ES-I3 (cell line): ENCODE results near the gene SLC16A10.
"Not testable (repeated sequence)": the region's sequence is repeated elsewhere in the genome, so short reads cannot be mapped to it uniquely, and the experiment has no call there.

ENCODE experiments used
- H3K36me3 ChIP-seq: 2 replicates; pipeline ENCODE4 v1.6.1; 2013; ENCODE audit warnings: mild to moderate bottlenecking, low read length, control low read depth, moderate library complexity; ENCODE audit not compliant: insufficient read depth
- H3K4me1 ChIP-seq: 2 replicates; pipeline ENCODE4 v1.6.1; 2013; ENCODE audit warnings: mild to moderate bottlenecking, control low read depth, low read length; ENCODE audit not compliant: insufficient read depth
- H3K9ac ChIP-seq: 2 replicates; pipeline ENCODE4 v1.6.1; 2013; ENCODE audit warnings: low read depth, mild to moderate bottlenecking, low read length, moderate library complexity
- H3K9me3 ChIP-seq: 2 replicates; pipeline ENCODE4 v1.6.1; 2013; ENCODE audit warnings: mild to moderate bottlenecking, low read length, moderate library complexity; ENCODE audit not compliant: control insufficient read depth, insufficient read depth

The SLC16A10 gene

DNA sequence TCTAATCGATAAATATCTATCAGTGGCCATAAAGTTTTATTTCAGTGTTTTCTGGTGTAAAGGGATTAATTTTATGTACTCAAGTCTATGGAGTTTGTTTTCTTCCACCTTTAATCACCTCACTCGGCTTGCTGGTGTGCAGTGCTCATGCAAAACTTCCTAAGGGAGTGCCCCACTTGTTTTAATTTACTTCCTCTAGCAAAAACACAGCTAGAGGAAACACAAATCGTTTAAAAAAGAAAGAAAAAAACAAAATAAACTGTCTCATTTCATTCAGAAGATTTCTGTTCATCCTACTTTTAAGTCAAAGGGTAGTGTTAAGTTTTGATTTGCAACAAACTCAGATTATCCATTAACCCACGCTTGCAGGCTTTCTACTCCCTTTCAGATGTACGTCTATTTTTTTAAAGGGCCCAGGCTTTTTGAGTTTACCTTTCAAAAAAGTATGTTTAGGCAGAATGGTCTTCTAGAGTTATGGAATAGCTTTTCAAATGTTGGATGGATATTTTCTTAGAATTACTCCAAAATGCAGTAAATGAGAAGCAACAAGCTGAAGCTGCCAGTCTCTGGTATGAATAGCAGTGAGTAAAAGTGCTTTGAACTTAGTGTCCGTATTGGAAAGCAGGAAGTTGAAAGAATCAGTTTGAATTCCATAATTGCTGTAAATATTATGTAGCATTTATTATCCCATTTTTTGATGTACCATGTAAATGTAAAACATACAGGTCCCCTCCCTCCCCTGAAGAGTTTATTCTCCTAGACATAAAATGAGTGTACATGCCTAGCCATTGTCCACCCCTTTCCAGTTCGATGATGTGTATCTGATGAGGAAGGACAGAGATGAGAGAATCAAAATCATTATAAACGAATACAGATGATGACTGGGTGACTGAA, 113.3 kb downstream of the SLC16A10 start:
- H3K9me3 ChIP-seq: no peaks in the 10 kb centered on the region
- H3K4me1 ChIP-seq: no peaks in the 10 kb centered on the region
- no peaks in the 10 kb centered on the region for H3K36me3 ChIP-seq
- H3K9ac ChIP-seq: no peak overlapping the region

DNA sequence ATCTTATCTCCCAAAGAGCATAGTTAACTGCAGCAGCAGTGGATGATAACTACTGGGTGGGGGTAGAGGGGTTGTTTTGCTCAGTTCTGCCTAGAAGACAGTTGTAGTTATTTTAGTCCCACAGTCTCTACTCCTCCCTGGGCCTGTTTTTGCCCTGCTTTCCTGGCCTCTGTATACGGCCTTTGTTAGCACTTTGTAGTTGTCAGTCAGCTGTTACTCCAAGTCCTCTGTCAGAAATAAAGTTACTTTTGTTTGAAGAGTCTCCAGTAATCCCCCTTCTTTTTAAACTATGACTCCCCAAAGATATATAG, 113.9 kb downstream of the SLC16A10 start:
- Histone ChIP-seq H3K9me3 (no peaks in the 10 kb centered on the region), H3K9ac (no peak overlapping the region), H3K36me3 (no peaks in the 10 kb centered on the region), H3K4me1 (no peaks in the 10 kb centered on the region)

DNA sequence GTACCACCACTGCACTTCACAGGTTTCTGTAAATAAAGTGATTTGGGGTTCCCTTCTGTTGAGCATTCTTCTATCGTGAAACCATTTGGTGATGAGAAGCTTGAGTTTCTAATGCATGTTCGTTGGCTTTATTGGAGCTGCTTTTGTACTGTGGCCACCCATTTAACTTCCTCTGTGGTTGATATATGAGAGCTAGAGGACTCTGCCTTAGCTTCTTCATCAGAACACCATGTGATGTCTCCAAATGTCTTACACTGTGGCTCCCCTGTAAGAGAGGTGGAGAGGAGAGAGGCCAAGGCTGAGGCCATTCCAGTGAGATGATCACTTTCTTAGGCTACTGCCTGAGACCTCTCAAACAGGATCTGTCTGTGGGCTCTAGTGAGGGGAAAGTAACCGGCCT, 114.5 kb downstream of the SLC16A10 start:
- Histone ChIP-seq H3K4me1 (no peaks in the 10 kb centered on the region), H3K9me3 (no peaks in the 10 kb centered on the region), H3K36me3 (no peaks in the 10 kb centered on the region), H3K9ac (no peak overlapping the region)

DNA sequence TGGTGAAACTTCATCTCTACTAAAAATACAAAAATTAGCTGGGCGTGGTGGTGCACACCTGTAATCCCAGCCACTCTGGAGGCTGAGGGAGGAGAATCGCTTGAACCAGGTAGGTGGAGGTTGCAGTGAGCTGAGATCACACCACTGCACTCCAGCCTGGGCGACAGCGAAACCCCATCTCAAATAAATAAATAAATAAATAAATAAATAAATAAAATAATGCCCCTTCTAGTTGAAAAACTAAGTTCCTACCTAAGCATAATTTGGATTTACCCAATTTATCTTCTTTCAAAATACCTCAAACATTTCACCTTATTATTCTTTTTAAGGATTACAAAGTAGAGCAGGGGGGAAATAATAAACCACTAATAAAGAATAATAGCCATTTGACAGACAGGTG, 116.2 kb downstream of the SLC16A10 start:
- not testable (repeated sequence) for H3K4me1 ChIP-seq, H3K36me3 ChIP-seq, H3K9ac ChIP-seq, H3K9me3 ChIP-seq

DNA sequence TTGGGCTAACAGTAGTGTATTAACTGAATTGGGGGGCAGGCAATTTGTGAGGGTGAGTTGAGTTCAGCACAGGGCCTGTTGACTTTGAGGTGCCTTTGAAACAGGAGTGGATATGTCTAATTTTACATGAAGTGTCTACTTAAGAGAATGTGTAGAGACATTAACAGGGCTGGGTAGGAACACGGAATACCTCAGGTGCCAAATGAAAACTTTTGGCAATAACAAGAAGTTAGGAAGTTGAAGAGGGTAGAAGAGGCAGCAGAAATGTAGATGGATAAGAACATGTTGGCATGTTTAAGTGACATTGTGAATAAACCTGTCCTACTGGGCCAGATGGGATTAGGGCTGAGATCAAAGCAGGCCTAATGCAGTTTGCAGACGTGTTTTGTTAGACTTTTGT, 117.0 kb downstream of the SLC16A10 start:
- no peaks in the 10 kb centered on the region for H3K9me3 ChIP-seq
- H3K4me1 ChIP-seq: no peaks in the 10 kb centered on the region
- H3K36me3 ChIP-seq: no peaks in the 10 kb centered on the region; the same call in 1 of the 2 replicates
- H3K9ac ChIP-seq: no peak overlapping the region

DNA sequence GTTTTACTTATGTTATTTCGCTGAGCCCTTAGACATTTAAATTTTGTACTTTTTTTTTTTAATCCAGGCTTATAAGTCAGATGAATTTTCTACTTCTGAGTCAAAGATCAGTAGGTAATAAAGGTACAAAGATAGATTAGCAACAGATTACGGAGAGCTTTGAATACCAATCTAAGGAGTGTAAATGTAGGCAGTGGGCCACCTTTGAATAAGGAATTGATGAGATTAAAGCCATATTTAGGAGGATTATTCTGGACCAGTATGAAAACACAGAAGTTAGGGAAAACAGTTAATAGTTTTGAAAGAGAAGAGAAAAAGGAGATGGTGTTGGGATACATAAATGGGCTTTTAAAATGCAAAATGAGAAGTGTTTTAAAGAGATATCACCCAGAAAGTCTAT, 117.6 kb downstream of the SLC16A10 start:
- H3K9ac ChIP-seq: no peak overlapping the region
- H3K4me1 ChIP-seq: no peaks in the 10 kb centered on the region
- H3K9me3 ChIP-seq: no peaks in the 10 kb centered on the region
- no peaks in the 10 kb centered on the region; the same call in 1 of the 2 replicates for H3K36me3 ChIP-seq

DNA sequence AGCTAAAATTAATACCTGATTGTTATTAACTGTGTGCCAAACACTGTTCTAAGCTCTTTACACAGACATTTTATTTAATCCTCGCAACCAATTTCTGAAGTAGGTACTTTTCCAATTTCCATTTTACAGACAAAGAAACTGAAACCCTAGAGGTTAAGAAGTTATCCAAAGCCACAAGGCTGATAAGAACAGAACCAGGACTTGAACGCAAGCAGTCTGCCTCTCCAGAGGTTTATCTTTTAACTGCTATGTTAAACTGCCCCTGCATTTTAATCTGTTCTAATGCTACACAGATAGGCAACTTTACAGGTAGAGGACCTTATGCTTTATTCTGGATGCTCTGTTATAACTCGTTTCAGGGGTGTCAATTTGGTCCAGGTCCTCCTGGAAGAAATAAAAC, 118.2 kb downstream of the SLC16A10 start:
- Histone ChIP-seq H3K9me3 (no peaks in the 10 kb centered on the region), H3K4me1 (peaks cover 2% of the 10 kb centered on the region; the same call in 1 of the 2 replicates), H3K36me3 (no peaks in the 10 kb centered on the region; the same call in 1 of the 2 replicates), H3K9ac (no peak overlapping the region)

DNA sequence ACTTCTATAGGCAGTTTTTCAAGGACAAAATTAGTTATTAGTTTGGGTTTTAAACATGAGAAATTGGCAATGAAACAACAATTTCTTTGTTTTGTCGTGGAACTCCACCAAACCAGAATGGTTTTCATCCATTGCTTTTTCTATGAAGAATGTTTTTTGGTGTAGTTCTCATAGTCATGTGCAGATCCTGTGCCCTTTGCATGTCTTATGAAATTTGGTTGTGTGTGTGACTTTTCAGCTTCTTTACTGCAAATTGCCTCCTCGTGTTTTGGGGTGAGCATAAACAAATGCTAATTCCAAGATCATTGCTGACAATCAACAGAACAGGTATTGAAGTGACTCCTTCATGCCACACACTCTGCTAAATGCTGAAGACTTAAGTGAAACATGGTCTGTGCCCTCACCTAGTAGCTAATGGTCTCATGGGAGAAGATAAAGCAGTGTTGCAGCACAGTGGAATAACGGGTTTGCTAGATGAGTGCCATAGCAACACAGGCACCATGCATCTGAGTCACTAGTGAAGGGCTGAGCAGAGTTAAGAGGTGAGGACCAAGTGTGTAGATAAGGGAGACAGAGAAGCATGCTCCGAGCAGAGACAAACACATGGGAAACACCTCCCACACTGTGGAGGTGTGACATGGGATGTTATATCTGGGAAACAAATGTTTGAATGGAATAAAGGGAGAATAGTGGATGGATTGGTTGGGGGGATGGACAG, 120.0 kb downstream of the SLC16A10 start:
- Histone ChIP-seq H3K9ac (no peak overlapping the region), H3K36me3 (no peaks in the 10 kb centered on the region; the same call in 1 of the 2 replicates), H3K9me3 (no peaks in the 10 kb centered on the region), H3K4me1 (peaks cover 2% of the 10 kb centered on the region; the same call in 1 of the 2 replicates)

DNA sequence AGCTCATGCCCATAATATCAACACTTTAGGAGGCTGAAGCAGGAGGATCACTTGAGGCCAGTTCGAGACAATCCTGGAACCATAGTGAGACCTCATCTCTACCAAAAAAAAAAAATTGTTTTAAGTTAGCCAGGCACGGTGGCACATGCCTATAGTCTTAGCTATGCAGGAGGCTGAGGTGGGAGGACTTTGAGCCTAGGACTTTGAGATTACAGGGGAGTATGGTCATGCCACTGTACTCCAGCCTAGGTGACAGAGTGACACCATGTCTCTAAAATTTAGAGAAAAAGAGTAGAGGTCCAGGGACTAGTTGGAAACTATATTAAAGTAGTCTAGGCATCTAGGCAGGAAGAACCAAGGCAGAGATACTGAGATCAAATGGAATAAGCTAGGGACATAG, 121.6 kb downstream of the SLC16A10 start:
- Histone ChIP-seq H3K36me3 (no peaks in the 10 kb centered on the region; the same call in 1 of the 2 replicates), H3K9me3 (no peaks in the 10 kb centered on the region), H3K4me1 (peaks cover 2% of the 10 kb centered on the region; the same call in 1 of the 2 replicates), H3K9ac (no peak overlapping the region)

DNA sequence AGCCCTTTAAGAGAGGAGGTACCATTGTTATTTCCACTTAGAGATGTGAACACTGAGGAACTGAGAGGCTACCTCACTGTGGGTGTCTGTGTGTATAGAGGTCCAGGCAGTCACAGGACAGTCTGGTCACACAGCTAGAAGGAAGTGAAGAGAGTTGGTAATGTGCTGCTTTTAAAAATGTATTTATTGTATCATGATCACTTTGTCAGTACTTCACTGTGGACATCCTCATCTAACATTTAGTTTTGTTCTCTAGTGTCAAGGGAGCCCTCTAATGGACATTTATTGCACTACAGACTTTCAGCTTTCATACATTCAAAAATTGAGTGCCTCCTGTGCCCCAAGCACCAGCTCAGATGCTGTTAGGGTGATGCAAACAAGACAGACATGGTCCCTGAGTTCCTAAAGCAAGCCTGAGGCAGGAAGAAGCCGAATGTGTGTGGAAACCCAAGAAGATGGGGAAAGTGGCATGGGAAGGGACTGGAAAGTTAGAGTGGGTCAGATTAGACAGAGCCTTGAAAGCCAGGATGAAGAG, 123.0 kb downstream of the SLC16A10 start:
- H3K36me3 ChIP-seq: no peaks in the 10 kb centered on the region; the same call in 1 of the 2 replicates
- H3K9ac ChIP-seq: no peak overlapping the region
- H3K4me1 ChIP-seq: peaks cover 2% of the 10 kb centered on the region; the same call in 1 of the 2 replicates
- H3K9me3 ChIP-seq: no peaks in the 10 kb centered on the region

DNA sequence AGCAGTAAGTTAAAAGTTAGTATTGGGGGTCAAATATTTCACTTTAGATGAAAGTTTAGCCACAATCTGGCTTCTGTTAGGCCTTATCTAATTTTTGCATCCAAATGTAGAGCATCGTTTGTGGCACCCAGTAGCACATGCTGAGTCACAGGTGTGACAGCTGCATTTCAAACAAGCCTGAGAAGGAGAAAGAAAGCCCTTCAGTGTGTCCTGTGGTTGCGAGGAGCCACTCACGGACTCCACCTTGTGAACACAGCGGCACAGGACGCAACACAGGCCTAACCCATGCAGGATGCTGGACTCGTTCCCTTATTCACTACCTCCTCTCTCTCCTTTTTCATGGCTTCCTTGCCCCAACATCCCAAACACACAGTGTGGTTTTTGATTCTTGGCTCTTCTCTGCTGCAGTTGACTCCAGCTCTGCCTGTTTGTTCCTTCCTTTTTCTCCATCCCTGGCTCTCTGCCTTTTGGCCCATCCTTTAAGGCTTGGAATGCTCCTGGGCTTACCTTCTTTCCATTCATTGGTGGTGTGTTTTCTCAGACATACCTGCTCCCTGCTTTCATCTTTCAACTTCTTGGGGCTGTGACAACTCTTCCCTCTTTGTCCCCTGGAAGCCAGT, 124.2 kb downstream of the SLC16A10 start:
- H3K9ac ChIP-seq: no peak overlapping the region
- H3K36me3 ChIP-seq: no peaks in the 10 kb centered on the region; the same call in 1 of the 2 replicates
- H3K4me1 ChIP-seq: peaks cover 2% of the 10 kb centered on the region; the same call in 1 of the 2 replicates
- H3K9me3 ChIP-seq: no peaks in the 10 kb centered on the region

DNA sequence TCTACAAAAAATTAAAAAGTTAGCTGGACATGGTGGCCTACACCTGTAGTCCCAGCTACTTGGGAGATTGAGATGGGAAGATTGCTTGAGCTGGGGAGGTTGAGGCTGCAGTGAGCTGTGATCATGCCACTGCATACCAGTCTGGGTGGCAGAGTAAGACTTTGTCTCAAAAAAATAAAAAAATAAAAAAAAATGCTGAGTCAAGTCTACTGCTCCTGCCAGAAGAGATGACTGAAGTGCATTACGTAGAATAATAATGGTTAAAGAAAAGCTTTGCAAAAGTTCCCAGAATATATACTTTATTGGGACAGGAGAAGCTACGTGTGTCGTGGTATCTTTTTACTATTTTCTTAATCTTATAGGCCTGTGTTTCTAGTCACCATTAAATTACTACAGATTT, 125.3 kb downstream of the SLC16A10 start:
- Histone ChIP-seq H3K9me3 (no peaks in the 10 kb centered on the region), H3K9ac (no peak overlapping the region), H3K36me3 (no peaks in the 10 kb centered on the region), H3K4me1 (peaks cover 2% of the 10 kb centered on the region; the same call in 1 of the 2 replicates)

DNA sequence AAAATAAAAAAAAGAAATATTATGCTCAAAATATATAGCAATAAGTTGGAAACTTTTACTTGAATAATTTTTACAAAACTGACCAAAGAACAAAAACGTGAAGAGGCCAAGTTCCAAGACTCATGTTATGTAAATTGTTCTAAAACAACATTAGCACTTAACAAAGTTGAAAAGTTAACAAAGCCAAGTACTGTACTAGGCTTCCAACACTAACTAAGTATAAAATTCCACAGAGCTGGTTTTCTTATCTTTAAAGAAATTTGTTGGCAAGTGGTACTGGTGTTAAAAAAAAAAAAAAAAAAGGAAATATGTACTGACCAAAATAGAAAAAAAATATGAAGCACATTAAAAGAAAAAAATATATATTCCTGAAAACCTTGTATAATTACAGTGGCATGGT, 127.8 kb downstream of the SLC16A10 start:
- H3K4me1 ChIP-seq: peaks cover 2% of the 10 kb centered on the region; the same call in 1 of the 2 replicates
- no peak overlapping the region for H3K9ac ChIP-seq
- no peaks in the 10 kb centered on the region for H3K9me3 ChIP-seq
- H3K36me3 ChIP-seq: no peaks in the 10 kb centered on the region

DNA sequence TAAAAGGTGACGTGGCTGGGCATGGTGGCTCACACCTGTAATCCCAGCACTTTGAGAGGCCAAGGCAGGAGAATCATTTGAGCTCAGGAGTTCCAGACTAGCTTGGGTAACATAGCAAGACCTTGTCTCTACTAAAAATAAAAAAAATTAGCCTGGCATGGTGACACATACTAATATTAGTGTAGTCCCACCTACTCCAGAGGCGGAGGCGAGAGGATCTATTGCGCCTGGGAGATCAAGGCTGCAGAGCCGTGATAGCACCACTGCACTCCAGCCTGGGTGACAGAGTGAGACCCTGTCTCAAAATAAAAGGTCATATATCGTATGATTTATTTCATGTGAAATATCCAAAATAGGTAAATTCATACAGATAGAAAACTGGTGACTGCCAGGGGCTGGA, 132.5 kb downstream of the SLC16A10 start:
- Histone ChIP-seq H3K4me1 (no peaks in the 10 kb centered on the region), H3K9ac (no peak overlapping the region)

More for the DNA sequence above, 132.5 kb downstream of the SLC16A10 start:
- Histone ChIP-seq H3K9me3 (no peaks in the 10 kb centered on the region), H3K36me3 (no peaks in the 10 kb centered on the region)
